NAMALWA (cell line): ENCODE measurements around the gene CTDSP2.
"Not testable (repeated sequence)": the region's sequence is repeated elsewhere in the genome, so short reads cannot be mapped to it uniquely, and the experiment has no call there.

Source experiments
- DNase-seq: peaks from one replicate; pipeline ENCODE4 v3.0.0-alpha.2; 2015; ENCODE audit warnings: low spot score

CTDSP2 gene

DNA sequence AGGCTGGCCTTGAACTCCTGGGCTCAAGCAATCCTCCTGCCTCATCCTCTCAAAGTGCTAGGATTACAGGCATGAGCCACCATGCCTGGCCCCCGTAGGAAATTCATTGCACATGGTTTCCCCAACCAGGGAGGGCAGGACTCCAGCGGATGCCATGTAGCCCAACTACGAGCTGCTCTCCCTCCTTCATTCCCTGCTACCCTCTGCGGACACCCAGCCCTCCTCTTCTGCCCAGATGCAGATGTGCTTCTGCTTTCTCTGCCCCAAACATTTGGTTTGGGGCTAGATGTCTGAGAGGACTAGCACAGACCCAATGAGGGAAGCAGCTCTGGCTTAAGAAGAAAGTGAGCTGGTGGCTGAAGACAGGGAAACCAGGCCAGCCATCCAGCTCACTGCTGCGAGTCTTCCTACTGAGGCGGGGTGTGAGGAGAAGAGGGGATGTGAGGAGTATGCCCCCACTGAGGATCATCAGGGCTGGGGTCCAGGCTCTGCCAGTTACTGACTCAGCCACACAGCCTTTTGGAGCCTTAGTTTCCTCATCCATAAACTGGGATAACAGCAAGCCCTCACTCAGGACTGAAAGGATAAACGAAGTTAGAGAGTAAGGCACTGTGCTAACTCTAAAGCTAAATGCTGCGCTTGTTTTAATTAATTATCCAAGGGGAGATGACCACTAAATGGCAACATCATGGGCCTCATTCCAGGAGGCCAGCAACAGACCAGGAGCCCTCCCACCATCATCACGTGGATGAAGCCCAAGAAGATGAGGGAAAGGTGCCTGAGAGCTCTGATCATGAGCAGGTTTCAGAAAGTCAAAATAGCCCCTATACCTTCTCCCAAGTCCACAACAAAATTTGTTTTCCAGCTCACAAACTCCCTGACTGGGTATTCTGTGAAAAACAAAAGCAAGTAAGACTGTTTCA, 10.9 kb downstream of the CTDSP2 start:
- no peak for DNase-seq

DNA sequence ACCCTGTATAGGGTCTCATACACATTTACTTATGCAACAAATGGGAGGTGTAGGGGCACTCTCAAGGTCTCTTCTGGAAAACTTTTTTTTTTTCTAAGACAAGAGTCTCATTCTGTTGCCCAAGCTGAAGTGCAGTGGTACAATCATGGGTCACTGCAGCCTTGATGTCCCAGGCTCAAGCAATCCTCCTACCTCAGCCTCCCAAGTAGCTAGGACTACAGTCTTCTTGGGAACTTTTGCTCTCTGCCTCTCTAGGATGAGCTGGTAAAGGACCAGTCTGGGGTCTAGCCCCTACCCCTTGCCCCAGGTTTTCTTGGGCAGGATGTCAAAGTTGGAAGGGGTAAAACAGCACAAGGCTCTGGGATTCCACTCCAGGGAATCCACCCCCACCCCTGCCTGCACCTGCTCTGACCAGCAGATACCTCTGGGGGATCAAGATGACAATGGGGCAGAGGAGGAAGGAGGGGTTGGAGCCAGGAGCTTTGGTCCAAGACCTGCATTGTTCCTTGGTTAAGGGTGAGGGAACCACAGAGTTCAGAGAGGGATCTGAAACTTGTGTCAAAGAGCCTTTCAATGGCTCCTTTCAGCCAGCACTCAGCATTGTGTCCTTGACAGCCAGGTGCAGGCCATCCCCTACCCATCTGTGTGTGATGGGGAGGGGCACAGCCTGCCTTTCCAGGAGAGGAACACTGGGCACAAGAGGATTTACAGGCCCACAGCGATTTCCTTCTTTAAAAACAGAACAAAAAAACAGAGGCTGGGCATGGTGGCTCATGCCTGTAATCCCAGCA, 12.2 kb downstream of the CTDSP2 start:
- no peak for DNase-seq

DNA sequence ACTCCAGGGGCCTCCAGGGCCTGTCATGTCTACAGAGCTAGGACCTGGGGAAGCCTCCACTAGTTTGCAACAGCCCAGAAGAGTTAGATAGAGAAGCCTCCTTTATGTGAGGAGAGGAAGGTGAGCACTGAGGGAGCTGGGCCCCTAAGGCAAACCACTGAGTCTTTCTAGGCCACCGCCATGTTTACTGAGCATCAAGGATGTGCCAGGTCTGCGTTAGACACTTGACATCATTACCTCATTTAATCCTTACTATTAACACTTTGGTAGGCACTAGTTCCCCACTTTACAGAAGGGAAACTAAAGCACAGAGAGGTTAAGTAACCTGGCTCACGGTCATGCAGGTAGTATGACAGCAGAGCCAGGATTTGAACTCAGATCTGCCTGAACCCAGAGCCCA, 12.9 kb downstream of the CTDSP2 start:
- DNase-seq: no peak

DNA sequence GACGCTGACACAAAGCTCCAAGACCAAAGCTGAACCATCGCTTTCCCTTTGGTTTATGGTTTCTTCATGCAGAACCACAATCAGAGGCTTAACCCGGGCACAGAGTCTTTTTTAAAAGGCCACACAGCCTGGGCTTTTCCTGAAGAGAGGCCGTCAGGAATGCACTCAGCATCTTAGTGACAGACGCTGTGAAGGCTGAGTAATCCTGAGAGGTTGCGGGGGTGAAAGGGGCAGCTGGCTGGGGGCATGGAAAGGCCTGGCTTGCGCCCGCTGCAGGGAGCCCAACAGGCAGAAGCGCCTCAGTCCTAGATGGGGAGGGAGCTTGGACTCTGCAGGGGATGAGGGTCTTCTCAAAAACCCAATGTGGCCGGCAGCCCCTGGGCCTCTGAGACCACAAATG, 13.6 kb downstream of the CTDSP2 start:
- no peak for DNase-seq

DNA sequence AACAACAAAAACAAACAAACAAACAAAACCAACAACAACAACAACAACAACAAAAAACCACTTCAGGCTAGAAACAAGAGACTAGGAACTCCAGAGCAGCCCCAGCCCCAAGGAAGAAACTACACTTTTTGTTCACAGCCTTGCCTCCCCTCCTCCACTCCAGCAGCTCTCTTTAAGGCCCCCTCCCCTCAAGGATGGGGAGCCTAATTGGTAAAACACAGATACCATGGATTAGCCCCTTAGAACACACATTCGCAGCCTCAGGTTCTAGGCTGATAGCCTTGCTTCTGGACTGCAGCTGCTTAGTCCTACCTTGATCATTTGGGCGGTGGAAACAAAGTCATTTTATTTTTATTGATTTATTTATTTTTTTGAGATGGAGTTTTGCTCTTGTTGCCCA, 16.1 kb downstream of the CTDSP2 start:
- no peak for DNase-seq

DNA sequence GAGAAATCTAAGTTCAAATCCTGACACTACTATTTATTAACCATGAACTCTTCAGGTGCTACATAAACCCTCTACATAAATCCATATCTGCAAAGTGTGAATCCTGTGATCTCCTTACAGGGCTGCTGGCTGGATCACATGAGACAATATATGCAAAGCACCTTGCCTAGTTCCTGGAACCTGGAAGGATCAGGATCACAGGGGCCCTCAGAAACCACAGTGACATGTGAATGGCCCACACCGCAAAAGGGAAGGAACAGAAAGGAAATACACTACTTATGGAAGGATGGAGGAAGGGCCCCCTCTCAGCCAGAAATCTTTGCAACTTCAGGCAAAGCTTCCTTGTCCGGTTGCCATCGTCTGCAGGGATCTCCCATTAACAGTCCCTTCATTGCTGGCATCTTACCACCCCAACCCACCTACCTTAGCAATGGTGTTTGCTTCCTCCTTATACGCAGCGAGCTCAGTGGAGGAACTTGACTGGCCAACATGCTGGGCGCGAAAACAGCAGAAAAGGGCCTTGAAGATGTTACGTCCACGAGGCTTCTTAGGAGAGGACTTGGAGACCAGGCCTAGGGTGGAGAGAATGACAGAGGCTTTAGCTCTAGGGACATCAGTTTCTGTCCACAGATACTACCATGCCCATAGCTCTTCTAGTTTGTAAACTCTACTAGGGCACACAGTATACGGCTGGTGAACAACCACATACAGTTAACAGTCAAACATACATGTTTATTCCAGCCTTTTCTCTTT, 17.3 kb downstream of the CTDSP2 start:
- DNase-seq: no peak

DNA sequence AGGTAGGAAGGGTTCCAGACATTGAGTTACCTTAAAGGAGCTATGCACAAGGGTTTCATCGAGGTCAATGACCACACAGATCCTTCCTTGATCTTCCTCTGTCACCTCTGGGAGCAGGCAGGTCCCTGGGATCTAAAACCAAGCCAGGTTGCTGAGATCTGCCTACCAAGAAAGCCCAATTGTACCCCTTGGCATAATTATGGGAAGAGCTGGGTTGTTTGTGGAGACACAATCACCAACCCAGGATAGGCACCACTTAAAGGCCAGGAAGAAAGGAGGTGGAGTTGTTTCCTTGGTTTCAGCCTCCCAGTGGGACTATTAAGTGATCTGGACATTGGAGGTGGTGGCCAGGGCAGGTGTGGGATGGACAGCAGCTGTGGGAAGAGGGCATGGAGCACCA, 19.6 kb downstream of the CTDSP2 start:
- no peak for DNase-seq

DNA sequence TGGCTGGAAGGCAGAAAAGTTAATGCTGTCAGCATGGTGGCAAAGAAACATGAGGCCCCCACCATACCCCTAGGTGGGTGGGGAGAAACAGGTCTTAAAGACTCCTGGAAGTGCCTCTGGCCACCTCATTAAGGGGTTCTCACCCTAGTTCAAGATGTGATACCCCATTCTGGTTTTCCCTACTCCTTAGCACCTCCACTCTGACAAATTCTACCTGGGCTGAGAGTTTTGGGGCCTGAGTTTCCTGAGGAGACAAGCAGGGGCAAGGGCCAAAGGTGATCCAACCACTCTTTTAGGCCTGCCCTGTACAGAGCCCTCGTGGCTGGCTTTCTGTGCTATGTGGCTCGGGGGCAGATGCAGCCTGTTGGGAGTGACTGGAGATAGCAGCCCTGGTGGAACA, 20.1 kb downstream of the CTDSP2 start:
- no peak for DNase-seq

DNA sequence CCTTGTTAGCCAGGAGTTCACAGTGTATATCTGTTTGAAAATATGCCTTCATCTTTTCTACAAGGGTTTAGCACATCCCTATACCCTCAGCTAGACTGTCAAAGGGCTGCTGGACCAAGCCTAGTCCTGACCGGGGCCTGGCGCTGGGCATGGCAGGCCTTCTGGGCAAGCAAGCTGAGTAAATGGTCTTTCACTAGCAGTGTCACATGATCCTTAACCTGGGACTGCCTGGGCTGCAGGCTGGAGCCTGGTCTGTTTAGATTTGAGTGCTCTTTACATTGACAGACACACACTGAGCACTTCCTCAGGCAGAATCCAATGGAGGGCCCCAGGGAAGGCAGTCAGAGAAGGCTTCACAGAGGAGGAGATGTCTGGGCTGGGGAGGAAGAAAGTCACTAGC, 21.1 kb downstream of the CTDSP2 start:
- no peak for DNase-seq

DNA sequence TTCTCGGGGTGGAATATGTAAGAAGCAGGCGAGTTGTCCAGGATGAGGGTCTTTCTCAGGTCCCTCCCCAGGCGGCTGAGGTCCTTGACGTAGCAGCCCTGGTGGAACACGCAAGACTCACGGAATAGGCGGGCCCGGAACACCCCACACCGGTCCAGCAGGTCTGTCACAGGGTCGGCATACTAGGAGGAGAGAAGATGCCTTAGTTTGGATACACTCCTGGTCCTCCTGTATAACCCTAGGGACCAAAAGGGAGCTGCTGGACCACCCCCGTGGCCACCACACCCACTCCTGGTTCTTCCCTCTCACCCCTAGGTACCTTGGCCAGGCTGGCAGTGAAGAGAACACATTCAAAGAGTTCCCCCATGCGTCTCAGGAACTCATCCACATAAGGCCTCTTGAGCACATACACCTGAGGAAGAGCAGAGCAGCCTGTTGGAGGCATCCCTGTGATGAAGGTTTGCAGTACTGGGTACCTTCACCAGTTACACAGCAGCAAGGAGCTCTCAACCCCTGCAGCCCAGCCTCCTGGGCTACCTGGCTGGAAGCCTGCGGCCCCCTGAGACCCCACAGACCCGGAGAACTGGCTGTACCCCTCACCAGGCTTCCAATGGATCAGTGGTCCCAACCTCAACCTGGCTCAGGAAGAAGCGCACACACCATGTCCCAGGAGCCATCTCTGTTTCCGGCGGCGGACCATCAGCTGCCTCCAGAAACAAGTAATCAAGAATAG, 22.5 kb downstream of the CTDSP2 start:
- DNase-seq: no peak

DNA sequence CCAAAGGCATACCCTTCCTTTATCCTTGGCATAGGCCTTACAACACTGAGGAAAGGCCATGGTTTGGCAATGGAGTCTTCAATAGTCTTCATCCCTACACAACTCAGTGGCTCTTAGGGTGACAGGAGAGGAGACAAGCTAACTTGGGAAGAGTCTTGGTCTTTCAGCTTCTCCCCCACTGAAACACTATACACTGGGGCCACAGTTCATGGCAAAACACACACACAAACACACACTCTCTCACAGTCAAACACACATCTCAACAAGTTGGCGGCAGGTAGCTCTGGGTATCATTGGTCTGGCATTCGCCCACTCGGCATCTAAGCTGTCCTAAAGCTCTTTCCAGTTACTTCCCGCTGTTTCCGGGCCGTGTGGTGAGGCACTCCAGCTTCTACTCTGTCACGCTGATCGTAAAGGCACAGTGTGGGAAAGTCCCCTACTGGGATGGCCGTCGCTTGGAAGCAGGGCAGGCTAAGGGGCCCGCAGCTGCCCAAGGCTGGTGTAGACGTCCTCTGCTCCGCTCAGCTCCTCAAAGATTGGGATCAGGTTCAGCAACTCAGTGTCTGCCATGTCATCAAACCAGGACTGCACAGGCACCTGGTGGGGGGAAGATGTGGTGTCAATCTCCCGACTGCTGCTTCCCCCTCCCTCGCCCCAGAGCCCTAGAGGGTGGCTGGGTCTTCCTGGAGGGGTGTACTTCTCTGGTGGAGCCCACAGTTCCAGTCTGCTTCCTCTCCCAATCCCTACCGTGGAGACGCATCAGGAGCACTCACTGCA, 23.2 kb downstream of the CTDSP2 start:
- DNase-seq: no peak

DNA sequence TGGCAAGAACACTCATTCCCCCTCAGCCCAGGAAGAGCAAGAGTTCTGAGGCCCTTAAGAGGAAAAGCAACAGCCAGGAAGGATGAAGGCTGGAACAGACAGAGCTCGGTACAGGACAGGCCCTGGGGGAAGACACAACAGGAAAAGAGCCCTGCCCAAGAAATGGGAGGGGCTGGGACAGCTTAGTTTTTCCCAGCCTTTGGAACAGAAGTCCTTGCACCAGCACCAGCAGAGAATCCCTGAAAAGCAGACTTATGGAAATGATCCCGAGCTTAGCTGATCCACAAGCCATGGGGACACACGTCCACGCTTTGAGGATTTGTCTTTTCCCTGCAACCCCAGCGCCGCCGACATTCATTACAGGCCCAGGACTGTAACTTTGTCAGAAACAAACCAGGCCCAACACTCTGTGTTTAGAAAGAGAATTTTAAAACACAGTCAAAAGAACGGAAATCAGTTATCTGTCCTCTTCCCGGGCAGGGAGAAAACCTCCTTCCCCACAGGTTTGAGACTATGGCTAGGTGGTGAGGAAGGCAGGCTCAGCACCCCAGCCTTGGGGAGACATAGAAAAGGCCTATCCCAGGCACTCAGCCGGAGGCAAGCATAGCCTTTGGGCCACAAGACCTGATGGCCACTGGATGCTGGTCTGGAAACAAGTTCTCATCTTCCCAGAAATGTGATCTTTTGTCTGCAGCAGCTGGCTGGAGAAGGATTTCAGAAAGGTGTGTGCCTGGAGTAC, 24.0 kb downstream of the CTDSP2 start:
- DNase-seq: no peak

DNA sequence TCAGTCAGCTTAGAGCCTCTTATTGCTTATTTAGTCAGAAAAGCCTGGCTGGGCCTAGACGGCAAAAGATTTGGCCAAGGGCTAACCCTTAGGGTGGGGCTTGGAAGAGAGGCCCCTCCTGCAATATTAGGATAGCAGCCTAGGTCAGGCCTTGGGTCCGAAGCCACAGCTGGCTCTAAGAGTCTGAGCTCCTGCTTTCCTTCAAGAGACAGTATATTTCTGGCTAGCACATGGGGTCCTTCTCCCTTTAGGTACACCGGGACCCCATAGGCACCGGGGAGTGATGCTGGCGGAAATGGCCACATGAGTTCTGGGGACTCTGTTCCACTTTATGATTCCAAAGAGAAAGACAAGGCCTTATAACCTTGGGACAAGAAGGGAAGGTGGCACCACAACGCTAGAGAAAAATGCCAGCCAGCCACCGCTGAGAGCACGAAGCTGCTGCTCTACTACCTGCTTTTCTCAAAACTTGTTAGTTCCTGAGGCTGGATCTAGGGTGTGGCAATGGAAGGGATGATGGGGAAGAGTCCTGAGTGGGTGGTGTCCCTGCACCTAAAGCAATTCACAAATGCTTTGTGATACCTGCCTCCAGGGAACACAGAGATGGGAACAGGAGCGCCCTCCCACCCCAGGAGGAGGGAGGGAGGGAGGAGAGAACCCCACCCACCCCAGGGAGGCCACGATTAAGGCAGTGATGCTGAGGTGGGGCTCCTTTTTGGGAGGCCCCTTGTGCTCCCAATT, 24.9 kb downstream of the CTDSP2 start:
- no peak for DNase-seq

DNA sequence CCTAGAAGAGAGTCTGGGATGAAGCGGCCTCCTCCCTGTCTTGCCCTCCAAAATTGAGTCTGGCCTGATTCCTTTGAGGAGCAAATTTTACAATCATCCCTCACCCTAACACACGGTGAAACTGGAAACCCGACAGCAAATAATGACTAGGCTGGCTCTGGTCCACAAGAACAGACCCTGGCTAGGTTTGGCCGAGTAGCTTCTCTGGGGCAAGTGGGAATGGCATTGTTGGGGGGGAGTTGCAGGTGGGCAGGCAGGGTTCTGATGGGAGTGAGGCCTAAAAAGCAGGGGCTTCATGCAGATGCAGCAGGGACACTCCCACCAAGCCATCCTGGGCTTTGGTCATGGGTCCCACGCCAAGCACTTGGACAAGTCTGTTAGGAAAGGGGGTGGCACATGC, 25.5 kb downstream of the CTDSP2 start:
- not testable (repeated sequence) for DNase-seq

DNA sequence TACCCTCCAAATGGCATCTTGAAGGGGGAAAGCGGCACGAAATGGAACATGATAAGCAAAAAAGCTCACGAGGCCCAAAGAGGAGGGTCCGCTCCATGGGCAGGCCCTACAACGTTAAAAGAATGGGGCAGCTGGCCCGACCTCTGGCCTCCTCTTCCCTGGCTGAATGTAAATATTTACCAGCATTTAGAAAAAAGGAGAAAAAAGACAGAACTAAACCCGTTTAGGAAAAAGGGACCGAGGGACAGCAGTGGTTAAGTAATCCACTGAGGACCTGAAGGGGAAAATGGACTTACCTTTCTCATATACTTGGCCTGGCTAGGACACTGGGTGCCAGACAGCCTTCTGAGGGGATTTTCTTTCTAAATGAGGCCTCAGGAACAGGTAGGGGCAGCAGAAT, 26.4 kb downstream of the CTDSP2 start:
- not testable (repeated sequence) for DNase-seq

DNA sequence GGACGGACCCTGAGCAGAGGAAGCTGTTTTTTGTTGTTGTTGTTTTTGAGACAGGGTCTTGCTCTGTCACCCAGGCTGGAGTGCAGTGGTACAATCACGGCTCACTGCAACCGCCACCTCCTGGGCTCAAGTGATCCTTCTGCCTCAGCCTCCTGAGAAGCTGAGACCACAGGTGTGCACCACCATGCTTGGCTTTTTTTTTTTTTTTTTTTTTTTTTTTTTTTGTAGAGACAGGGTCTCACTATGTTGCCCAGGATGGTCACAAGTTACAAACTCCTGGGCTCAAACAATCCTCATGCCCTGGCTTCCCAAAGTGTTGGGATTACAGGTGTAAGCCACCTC, 28.6 kb downstream of the CTDSP2 start:
- not testable (repeated sequence) for DNase-seq

DNA sequence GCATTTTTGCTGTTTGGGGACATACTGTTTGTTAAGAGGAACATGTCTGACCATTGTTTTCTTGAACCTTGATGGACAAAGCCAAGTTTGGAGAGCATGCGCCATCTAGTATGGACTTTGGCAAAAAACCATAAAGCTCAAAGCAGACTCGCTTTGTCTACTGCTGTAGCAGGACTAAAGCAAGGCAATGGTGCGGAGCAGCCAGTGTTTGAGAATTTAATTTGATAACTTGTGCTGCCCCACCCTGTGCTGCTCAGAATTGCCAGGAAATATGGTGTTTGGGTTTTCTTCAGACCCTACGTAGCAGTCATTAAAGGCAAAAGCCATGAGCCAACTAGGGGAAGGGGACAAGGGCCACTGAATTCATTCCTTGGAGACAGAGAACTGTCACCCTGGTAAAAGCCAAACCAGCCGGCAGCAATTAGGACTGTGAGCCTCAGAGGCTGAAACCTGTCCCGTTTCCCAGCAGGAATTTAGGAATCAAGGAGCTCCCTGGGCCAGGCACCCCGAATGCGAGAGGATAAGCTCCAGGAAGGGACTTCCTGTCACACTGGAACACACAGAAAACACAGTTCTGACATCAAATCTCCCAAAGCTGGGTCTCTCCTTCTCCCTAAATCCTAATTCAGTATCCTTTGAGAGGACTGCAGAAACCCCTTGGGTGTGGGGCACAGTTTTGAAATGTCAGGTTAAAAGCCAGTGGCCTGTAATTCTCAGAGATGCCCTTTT, 29.1 kb downstream of the CTDSP2 start:
- DNase-seq: no peak

DNA sequence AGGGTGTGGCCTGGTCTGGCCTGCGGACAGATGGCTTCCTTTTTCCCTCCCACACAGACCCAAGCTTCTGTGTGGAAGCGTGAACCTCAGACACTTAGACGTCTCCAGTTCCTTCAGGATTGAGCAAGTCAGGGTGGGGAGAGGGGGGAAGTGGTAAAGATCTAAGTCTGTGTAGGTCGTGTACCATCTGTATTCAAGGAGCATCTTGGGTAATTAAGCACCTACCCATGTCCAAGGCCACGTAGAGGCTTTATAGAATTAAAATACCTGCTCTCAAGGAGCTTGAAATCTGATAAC, 29.7 kb downstream of the CTDSP2 start:
- DNase-seq: no peak
